HG02642 (cell line): Measurements from ENCODE around the gene MAMLD1.
"Not testable (repeated sequence)": the region's sequence is repeated elsewhere in the genome, so short reads cannot be mapped to it uniquely, and the experiment has no call there.

Experiments
- ATAC-seq: cut with Tn5 transposase; IDR thresholded peaks from one replicate; pipeline ENCODE4 v1.9.1; 2021; ENCODE audit warnings: mild to moderate bottlenecking; ENCODE audit not compliant: unreplicated experiment, poor library complexity

MAMLD1 gene, protein sequence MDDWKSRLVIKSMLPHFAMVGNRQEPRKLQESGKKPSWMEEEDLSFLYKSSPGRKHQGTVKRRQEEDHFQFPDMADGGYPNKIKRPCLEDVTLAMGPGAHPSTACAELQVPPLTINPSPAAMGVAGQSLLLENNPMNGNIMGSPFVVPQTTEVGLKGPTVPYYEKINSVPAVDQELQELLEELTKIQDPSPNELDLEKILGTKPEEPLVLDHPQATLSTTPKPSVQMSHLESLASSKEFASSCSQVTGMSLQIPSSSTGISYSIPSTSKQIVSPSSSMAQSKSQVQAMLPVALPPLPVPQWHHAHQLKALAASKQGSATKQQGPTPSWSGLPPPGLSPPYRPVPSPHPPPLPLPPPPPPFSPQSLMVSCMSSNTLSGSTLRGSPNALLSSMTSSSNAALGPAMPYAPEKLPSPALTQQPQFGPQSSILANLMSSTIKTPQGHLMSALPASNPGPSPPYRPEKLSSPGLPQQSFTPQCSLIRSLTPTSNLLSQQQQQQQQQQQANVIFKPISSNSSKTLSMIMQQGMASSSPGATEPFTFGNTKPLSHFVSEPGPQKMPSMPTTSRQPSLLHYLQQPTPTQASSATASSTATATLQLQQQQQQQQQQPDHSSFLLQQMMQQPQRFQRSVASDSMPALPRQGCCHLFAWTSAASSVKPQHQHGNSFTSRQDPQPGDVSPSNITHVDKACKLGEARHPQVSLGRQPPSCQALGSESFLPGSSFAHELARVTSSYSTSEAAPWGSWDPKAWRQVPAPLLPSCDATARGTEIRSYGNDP

DNA sequence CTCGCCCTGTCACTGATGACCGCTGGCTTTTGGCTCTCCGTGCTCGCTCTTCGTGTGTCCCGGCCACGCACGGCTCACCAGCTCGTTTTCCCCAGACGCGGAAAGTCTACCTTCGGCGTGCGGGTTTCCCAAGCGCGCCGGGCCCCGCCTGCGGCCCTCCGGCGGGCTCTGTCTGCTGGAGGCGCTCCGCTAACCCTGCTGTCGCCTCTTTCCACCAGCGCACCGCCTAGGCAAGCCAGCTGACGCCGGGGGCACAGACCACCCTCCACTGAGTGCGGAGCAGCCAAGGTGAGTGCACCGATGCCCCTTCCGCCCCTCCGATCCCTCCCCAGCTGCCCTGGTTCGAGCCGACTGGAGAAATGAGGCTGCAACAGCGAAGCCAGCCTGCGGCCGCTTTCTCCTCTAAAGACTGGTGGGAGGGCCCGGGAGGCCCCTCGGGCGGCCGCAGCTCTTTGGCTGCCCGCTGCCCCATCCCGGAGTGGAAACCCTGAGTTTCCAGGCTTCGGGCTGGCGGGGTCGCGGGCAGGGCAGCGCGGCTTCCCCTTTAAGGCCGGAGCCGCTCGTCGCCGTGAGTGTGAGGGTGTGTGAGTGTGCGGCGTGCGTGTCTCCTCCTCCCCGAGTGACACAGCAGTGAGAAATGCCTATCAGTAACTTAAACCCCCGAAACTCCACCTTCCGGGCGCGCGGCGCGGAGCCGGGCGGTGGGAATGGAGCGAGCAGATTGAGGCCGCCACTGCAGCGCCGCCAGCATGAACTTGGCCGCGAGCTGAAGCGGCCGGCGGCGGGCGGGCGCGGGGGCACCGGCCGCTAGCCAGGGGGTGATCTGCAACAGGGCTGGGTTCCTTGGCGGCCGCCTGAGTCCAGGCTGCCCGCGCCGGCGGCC, at the start of gene MAMLD1:
TSS of gene MAMLD1 (plus strand) at position 719 of the 883 bp plus-strand sequence. CDS start 82,200 bp downstream, outside the sequence.
- no peak for ATAC-seq

DNA sequence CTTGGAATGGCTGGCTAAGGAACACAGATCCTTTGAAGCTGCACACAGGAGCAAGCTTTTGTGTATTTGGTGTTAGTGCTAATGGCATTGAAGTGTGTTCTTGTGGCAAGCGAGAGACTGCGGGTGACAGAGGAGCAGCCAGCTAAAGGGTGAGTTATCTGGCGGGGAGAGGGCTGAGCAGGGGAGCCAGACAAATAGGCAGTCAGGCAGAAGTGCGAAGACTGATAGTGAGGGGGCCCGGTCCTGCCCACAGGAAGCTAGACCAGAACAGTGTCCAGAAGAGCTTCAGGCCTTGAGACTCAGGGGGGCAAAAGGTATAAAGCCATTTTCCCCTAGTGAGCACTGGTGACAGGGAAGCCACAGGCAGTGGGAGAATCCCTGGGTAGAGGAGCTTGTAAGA, 49.6 kb upstream of the MAMLD1 start:
- ATAC-seq = no peak

DNA sequence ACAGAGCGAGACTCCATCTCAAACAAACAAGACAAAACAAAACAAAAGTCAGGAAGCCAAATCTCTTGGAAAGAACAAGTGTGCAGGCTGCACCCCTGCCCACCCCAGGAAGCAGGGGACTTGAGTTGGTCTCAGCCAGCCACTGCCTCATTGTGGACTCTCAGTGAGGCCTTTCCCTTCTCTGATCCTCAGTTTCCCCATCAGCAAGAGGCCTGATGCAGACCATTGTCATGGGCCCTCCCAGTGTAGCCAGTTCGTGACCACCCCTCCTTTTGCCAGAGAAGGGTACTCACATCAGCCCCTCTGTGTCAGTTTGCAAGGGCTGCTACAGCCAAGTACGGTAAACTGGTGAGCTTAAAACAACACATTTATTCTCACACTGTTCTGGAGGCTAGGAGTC, 48.9 kb upstream of the MAMLD1 start:
- ATAC-seq = no peak

DNA sequence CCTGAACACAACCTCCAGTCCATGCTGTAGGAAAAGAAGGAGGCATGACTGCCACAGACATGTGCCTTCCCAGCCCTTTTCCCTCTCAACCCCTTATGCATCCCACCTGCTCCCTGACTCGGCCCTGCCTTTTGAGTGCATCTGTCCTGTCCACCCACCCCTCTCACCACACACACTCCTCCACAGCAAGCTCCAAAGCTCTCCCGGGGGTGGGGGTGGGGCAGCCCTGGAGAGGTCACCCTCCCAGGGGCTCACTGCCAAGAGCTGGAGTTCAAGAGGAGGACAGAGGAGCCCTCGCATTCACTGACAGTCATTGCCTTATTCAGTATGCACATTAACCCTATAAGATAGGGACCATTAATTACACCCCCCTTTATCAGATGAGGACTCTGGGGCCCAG, 46.6 kb upstream of the MAMLD1 start:
- ATAC-seq = no peak

DNA sequence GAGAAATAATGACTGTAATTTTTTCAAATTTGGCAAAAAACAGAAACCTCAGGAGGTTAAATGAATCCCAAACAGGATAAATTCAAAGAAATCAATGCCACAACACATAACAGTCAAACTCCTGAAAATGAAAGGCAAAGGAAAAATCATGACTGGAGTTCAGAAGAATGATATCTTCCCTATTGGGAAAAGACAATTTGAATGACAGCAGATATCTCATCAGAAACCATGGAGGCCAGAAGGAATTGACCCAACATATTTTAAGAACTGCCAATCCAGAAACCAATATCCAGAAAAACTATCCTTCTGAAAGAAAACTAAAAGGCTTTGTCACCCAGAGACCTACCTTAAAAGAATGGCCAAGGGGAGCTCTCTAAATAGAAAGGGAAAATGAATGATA, 40.1 kb upstream of the MAMLD1 start:
- ATAC-seq = no peak

DNA sequence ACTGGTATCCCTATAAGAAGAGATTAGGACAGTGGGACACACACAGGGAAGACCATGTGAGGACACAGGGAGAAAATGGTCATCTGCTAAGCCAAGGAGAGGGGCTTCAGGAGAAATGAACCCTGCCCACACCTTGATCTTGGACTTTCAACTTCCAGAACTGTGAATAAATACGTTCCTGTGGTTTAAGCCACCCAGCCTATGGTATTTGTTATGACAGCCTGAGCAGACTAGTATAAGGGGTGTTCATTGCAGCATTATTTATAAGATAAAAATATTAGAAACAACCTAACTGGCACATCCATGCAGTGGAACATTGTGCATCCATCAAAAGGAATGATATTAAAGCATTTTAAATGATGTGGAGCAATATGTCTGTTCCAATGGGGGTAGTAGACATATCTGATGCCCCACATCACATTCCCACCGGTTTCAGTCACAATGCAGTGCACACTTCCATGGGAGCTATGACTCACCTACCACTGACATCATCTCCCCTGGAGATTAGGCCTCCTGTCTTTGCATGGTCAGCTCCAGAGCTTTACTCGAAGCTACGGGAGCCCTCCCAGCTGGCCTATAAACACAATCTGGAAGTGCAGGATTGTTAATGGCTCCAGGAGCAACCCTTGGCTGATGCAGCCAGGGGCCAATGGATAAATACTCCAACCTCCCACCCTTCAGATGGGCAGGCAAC, 38.9 kb upstream of the MAMLD1 start:
- no peak for ATAC-seq

DNA sequence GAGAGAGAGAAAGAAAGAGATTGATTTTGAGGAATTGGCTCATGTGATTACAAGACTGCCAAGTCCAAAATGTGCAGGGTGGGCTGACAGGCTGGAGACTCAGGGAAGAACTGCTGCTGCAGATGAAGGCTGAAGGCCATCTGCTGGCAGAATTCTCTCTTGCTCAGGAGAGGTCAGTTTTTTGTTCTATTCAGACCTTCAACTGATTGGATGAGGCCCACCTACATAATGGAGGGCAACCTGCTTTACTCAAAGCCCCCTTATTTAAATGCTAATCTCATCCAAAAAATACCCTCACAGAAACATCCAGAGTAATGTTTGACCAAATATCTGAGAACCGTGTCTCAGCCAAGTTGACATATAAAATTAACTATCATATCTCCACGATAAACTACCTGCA, 38.2 kb upstream of the MAMLD1 start:
- no peak for ATAC-seq

DNA sequence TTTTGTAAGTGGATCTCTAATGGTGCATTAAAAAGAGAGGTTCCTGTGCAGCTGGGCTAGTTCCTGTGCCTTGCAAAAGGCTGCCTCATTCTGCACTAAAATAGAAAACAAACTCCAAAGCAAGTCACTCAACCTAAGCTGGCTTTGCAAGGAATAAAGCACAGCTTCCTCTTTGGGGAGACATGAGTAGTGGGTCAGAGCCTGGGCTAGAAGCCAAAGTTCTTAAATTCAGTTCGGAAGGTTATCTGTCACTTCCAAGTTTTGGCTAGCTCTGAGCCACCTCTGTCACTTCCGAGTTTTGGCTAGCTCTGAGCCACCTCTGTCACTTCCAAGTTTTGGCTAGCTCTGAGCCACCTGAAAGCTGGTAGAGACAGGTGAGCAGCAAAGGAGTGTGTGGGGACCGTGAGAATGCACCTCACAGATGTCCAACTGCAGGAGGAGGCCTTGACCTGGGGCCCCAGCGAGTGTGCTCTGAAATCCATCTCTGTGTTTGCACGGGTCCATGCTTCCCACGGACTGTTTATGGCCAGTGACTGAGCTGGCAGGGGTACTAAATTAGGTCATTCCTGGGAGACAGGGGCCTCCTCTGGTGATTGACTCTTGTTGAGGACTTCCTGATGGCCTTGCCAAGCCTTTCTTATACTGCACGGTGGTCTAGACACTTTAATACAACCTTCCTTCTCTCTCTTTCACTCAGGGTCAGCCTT, 36.4 kb upstream of the MAMLD1 start:
- no peak for ATAC-seq

DNA sequence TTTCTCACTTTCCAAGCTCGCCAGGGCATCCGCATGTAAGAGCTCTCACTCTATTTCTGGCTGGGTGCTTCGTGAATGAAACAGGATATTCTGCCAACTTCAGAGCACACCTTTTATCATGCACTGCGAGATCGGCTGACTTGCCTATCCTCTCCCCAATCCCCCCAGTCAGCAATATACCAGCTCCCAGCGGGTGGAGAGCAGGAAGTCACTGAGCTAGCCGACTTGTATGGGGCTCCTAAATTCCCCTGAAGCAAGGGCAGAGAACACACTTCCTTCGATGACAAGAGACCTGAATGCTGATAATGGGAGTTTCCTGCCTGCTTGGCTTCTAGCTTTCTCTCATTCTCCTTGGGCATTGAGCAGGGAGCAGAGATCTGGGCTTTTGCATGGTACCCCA, 33.8 kb upstream of the MAMLD1 start:
- ATAC-seq = no peak

DNA sequence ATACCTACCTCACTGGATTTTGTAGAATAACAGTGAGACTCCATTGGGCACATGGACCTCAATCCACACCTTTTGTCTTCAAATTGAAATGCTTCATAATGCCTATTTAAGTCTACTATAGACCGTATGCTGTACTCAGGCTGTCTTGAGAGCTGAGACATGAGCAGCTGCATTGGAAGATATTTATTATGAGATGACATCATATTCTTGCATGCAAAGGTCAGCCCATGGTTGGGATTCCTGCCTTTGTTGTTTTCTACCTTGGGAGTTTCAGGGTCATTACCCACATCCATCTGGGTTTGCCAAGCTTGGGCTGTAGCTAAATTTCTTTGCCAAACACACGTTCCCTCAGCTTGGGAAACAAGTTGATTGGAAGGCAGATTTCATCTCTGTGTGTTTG, 33.2 kb upstream of the MAMLD1 start:
- ATAC-seq = no peak

DNA sequence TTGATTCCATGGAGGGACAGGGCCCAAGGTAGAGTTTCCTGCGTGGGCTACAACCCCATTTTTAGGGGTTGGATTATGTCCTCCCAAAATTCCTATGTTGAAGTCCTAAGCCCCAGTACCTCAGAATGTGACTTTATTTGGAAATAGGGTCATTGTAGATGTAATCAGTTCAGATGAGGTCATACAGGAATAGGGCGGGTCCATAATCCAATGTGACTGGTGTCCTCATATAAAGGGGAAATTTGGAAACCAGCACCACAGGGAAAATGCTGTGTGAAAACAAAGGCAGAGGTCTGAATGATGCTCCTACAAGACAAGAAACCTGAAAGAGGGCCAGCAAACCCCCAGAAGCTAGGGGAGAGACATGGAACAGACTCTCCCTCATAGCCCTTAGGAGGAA, 31.1 kb upstream of the MAMLD1 start:
- no peak for ATAC-seq

DNA sequence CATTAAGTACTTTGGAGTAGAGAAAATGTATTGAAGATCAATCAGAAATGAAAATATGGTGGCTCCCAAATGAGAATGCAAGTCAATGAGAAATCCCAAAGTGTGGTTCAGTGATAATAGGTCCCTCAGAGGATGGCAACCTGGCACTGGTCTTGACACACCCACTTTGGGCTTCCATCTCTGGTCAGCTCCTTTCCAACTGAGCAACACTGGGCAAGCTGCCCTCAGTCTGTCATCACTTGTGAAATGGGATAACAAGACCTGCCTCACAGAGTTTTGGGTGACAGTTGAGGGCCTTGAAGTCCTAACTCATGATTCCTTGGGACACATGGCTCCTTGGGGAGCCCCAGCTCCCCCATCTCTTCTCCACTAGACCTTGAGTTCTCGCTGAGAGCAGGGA, 29.0 kb upstream of the MAMLD1 start:
- no peak for ATAC-seq

DNA sequence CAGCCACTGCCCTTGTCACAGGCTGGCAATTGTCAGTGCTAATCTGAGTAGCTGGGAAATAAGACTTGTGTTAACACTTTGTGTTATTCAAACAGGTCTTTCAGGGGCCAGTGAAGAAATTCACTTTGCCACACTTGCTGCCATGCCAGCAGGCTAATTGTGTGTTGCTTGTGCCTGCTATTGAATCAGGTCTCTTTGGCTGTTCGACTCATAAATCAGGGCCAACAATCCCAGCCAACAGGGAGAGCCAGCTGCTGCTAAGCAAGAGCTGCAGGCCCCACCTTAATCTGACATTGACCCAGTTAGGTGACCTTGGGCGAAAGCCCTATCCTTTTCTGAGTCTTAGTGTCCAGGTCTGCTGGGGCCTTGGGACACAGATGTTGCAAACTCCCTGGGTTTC, 28.1 kb upstream of the MAMLD1 start:
- no peak for ATAC-seq

DNA sequence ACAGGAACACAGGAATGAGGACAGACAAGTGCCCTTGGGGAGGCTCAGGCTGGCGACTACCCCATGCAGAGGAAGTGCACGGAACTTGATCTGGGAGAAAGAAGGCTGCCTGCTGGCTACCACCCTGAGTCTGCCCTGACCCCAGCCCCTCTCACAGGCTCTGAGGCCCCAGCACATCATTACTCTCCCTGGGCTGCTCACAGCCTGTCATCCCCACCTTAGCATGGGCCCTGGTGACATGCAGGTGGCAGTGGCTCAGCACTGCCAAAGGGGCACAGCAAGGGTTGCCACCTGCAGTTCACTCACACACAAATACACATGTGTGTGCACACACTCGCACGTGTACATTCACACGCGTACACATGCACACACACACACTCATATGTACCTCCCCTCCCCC, 26.1 kb upstream of the MAMLD1 start:
- no peak for ATAC-seq

DNA sequence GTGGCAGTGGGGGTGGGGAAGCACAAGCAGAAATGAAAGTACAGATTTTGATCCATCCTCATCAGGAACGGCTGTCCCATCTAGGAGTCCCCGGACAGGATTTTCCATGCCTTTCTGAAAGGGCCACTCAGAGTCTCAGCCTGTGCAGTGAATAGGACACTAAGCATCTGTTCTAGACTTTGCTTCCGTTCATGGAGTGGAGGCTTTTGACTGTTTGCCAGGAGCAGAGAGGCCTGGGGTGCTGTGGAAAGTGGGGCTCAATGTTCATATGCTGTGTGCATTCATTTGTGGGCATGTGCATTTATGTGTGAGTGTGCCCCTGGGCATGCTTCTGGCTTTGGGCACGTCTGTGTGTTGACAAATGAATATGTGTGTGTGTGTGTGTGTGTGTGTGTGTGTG, 25.6 kb upstream of the MAMLD1 start:
- no peak for ATAC-seq

DNA sequence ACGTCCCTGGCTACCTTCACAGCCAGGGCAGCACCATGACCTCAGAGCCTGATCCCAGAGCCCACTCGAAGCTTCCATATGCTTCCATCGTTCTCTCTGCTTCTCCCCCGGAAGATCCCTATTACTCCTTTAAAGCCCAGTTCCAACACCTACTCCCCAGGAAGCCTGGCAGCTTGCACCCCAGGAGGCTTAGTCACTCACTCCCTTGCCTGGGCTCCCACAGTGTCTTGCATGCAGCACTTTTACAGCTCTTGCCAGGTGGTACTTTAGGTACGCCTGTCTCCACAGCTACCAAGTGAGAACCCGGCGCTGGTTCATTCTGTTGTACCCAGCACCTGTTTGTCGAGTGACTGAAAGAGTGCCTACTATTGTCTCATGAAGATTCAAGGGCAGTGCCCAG, 24.5 kb upstream of the MAMLD1 start:
- no peak for ATAC-seq

DNA sequence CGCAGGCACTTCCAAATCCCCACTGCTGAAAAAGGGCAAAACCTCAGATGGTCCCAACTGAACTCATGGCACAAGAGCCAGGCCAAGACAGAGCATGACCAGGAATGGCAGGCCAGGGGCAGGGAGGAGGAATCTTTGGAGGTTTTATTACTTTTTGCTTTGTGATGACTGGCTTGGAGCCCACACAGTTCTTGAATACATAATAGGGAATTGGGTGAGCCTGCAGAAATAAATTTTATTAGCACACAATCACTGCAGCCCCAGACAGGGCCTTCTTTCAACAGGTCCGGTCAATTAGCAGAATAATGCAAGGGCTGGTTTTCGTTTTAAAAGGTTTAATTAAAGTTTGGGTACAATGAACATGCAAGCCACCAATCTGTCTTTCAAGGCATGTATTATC, 23.4 kb upstream of the MAMLD1 start:
- ATAC-seq = no peak

DNA sequence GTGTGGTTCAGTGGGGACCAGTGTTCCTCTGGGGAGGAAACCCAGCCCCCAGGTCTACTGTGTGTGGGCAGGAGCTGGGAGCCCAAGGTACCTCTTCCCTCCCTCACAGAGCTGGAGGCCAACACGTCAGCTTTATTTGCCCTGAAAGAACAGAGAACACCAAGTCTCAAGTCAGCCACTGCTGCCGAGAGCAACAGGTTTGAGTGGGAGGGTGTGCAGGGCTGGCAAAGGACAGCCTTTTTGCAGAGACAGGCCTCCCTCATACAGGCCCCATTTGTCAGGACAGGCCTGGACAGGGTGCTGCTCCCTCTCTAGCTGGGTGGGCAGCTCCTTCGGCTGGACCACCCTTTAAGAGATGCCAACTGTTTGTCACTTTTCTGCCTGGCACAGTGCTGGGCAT, 22.8 kb upstream of the MAMLD1 start:
- ATAC-seq = not testable (repeated sequence)

DNA sequence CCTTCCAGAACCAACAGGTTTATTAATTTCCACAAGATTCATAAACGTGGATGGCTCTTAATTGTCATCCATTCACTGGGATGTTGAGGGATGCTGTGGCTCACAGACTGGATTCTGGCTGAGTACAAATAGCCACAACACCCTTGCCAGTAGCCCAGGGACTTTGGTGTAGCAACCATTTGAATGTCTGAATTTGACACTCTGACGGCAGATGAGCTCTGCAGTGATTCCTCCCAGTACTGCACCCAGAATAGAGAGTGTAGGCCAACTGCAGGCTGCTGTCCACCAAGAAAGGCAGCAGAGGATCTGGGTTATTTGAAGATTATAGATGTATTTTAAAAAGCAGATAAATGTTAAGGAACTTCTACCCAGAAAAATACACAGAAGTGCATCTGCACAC, 15.6 kb upstream of the MAMLD1 start:
- no peak for ATAC-seq

DNA sequence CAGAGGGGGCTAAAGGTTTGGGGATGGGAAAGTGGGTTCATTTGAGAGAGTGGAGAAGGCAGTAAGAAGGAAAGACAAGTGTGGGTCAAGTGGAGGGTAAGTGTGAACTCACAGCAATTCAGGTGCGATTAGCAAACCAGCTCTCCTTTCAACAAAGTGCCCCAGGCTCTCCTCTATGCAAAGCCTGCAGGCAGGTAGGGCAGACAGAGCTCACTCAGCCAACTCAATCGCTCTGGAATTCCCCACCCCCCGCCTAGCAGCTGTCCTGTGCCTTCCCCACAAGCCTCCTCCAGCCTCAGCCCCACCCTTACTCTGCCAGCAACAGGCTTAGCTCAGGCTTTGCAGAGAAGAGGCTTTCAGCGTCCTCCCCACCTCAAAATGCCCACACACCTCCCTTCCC, 14.8 kb upstream of the MAMLD1 start:
- no peak for ATAC-seq
